SK-N-SH (cell line): ENCODE results near the gene OR2M4. TPM values are rescaled to one million over a fixed set of nuclear protein-coding genes. Genes with fewer than 3 reads are reported as not detected.

ENCODE experiments used
- CTCF ChIA-PET: fragments of 300-600, 350-600 bp; formaldehyde crosslinking; extraction: SDS; loops from one replicate; lab custom pipeline; 2021; lab: Yijun Ruan, JAX
- POLR2A ChIA-PET: fragments of 350-600 bp; sonication (Branson Sonifier 250); formaldehyde crosslinking; extraction: SDS; loops from one replicate; lab custom pipeline; 2020; ENCODE audit warnings: antibody characterized with exemption, inconsistent platforms; lab: Yijun Ruan, JAX
- DNase-seq: peaks from one replicate; pipeline ENCODE4 v3.0.0; 2012
- H2AFZ ChIP-seq: fragments of 200-600 bp; sonication (generic); 2 replicates; pipeline ENCODE4 v1.8.1; 2016; ENCODE audit warnings: antibody characterized with exemption, mild to moderate bottlenecking, low read depth
- H3F3A ChIP-seq: fragments of 200-600 bp; sonication (generic); replicated peaks from 2 replicates; pipeline ENCODE3; 2016; ENCODE audit warnings: antibody characterized with exemption, mild to moderate bottlenecking; ENCODE audit not compliant: insufficient read depth
- H3K27ac ChIP-seq, 2 experiments: fragments of 200-500 bp in 1 of 2; fragments of 200-600 bp in 1 of 2; sonication (Bioruptor generic) in 1 of 2; sonication (generic), shearing (Covaris generic) in 1 of 2; 2 replicates each; pipeline versions ENCODE4 v1.5.1 to v1.6.1; 2014 to 2016; ENCODE audit warnings: low read depth in 2 of 2, inconsistent platforms in 1 of 2, low read length in 1 of 2, mild to moderate bottlenecking in 1 of 2, mixed read lengths in 1 of 2
- H3K27me3 ChIP-seq: fragments of 200-600 bp; sonication (generic), shearing (Covaris generic); 2 replicates; pipeline ENCODE4 v1.6.1; 2016; ENCODE audit warnings: mixed run types; ENCODE audit not compliant: insufficient read depth
- H3K36me3 ChIP-seq, 2 experiments: fragments of 200-500 bp in 1 of 2; fragments of 200-600 bp in 1 of 2; sonication (Bioruptor generic) in 1 of 2; sonication (generic) in 1 of 2; replicated peaks in 1 of 2; 2 replicates each; pipeline versions ENCODE3 to v1.5.1; 2014 to 2016; ENCODE audit warnings: low read length in 1 of 2, mild to moderate bottlenecking in 1 of 2; ENCODE audit not compliant: insufficient read depth in 2 of 2, control insufficient read depth in 1 of 2
- H3K4me1 ChIP-seq, 2 experiments: fragments of 200-500 bp in 1 of 2; fragments of 200-600 bp in 1 of 2; sonication (Bioruptor generic) in 1 of 2; sonication (generic), shearing (Covaris generic) in 1 of 2; 2 replicates each; pipeline versions ENCODE4 v1.5.1 to v1.6.1; 2014 to 2016; ENCODE audit warnings: low read depth in 1 of 2, low read length in 1 of 2, mixed run types in 1 of 2; ENCODE audit not compliant: insufficient read depth in 2 of 2, control insufficient read depth in 1 of 2
- H3K4me2 ChIP-seq: fragments of 200-600 bp; sonication (generic), shearing (Covaris generic); 2 replicates; pipeline ENCODE4 v1.6.1; 2017; ENCODE audit warnings: mixed run types
- H3K4me3 ChIP-seq, 2 experiments: fragments of 200-500 bp in 1 of 2; fragments of 200-600 bp in 1 of 2; sonication (Bioruptor generic) in 1 of 2; sonication (generic), shearing (Covaris generic) in 1 of 2; 2 replicates each; pipeline versions ENCODE4 v1.5.1 to v1.8.1; 2014 to 2016; ENCODE audit warnings: low read depth in 2 of 2, inconsistent platforms in 1 of 2, low read length in 1 of 2, mild to moderate bottlenecking in 1 of 2, mixed read lengths in 1 of 2, moderate library complexity in 1 of 2
- H3K79me2 ChIP-seq: fragments of 200-600 bp; sonication (generic); 2 replicates; pipeline ENCODE4 v1.8.1; 2017; ENCODE audit warnings: mild to moderate bottlenecking; ENCODE audit not compliant: insufficient read depth
- H3K9ac ChIP-seq: fragments of 200-600 bp; sonication (generic); 2 replicates; pipeline ENCODE4 v1.6.1; 2017; ENCODE audit warnings: mixed run types
- H3K9me2 ChIP-seq: fragments of 200-600 bp; sonication (generic); 2 replicates; pipeline ENCODE4 v1.6.1; 2017; ENCODE audit warnings: mixed run types
- H3K9me3 ChIP-seq: fragments of 200-600 bp; sonication (generic); 2 replicates; pipeline ENCODE4 v1.6.1; 2017; ENCODE audit warnings: mixed run types, mild to moderate bottlenecking, moderate library complexity
- H4K20me1 ChIP-seq: fragments of 200-600 bp; sonication (generic); 2 replicates; pipeline ENCODE4 v1.6.1; 2017; ENCODE audit warnings: mild to moderate bottlenecking, mixed run types; ENCODE audit not compliant: insufficient read depth
- EP300 ChIP-seq, 2 experiments: IDR thresholded peaks; 2 replicates each; pipeline versions ENCODE4 v1.4.0 to v1.6.1; 2012; ENCODE audit warnings: borderline replicate concordance in 1 of 2, low read depth in 1 of 2, low read length in 1 of 2
- FOSL2 ChIP-seq: IDR thresholded peaks from 2 replicates; pipeline ENCODE4 v1.4.0; 2012; ENCODE audit warnings: low read depth, mild to moderate bottlenecking, moderate library complexity, borderline replicate concordance
- FOXJ3 ChIP-seq: sonication (generic); formaldehyde crosslinking; IDR thresholded peaks from 2 replicates; pipeline ENCODE4 v1.5.1; 2020; ENCODE audit warnings: mild to moderate bottlenecking, missing genetic modification reagents
- FOXM1 ChIP-seq: IDR thresholded peaks from 2 replicates; pipeline ENCODE4 v1.4.0; 2012; ENCODE audit warnings: low read depth, mild to moderate bottlenecking
- GATA2 ChIP-seq: sonication (generic); formaldehyde crosslinking; IDR thresholded peaks from 2 replicates; pipeline ENCODE4 v1.5.0; 2020; ENCODE audit warnings: mild to moderate bottlenecking, missing genetic modification reagents
- IRF3 ChIP-seq: fragments of 150-350 bp; IDR thresholded peaks from 2 replicates; pipeline ENCODE4 v1.6.1; 2016; ENCODE audit warnings: mild to moderate bottlenecking, low read depth, low read length
- MEF2A ChIP-seq: IDR thresholded peaks from 2 replicates; pipeline ENCODE4 v1.4.0; 2012; ENCODE audit warnings: low read depth, borderline replicate concordance
- NFIC ChIP-seq: IDR thresholded peaks from 2 replicates; pipeline ENCODE4 v1.4.0; 2012; ENCODE audit warnings: borderline replicate concordance
- POLR2AphosphoS5 ChIP-seq: IDR thresholded peaks from 2 replicates; pipeline ENCODE4 v1.6.1; 2012; ENCODE audit warnings: low read depth, low read length
- REST ChIP-seq: IDR thresholded peaks from 2 replicates; pipeline ENCODE4 v1.6.1; 2012; ENCODE audit warnings: mild to moderate bottlenecking, low read depth, low read length, moderate library complexity
- RFX5 ChIP-seq: IDR thresholded peaks from 2 replicates; pipeline ENCODE4 v1.6.1; 2012; ENCODE audit warnings: mild to moderate bottlenecking, improper control_type of control experiment, low read length
- RXRA ChIP-seq: IDR thresholded peaks from 2 replicates; pipeline ENCODE4 v1.4.0; 2012; ENCODE audit warnings: low read depth, mild to moderate bottlenecking, borderline replicate concordance
- SMC3 ChIP-seq: IDR thresholded peaks from 2 replicates; pipeline ENCODE4 v1.6.1; 2012; ENCODE audit warnings: low read depth, low read length, improper control_type of control experiment
- USF1 ChIP-seq: IDR thresholded peaks from 2 replicates; pipeline ENCODE4 v1.4.0; 2012; ENCODE audit warnings: low read depth, borderline replicate concordance
- YY1 ChIP-seq: IDR thresholded peaks from 2 replicates; pipeline ENCODE4 v1.4.0; 2012; ENCODE audit warnings: low read depth, mild to moderate bottlenecking
- ZBTB33 ChIP-seq: IDR thresholded peaks from 2 replicates; pipeline ENCODE4 v1.4.0; 2012; ENCODE audit warnings: low read depth, borderline replicate concordance
- WGBS: methylation state at CpG from one replicate; pipeline ENCODE4 v1.1.6; 2017; ENCODE audit warnings: low lambda C conversion rate; 5-methylcytosine and 5-hydroxymethylcytosine counted together
- polyA plus RNA-seq, 3 experiments: library from polyadenylated mRNA; depleted of rRNA; stranded (reverse); fragments of >200 nt; gene quantifications; 2 replicates each; pipeline ENCODE4 v1.2.3, GENCODE V29; 2012

The OR2M4 gene
- polyA plus RNA-seq, 1 of the 3 experiments (the other 2 are of a cell fraction) = not detected

GRCh38 chr1:248187363-248187762 is 43.9 kb upstream of the OR2M4 start:
- TF ChIP-seq GATA2 (CRISPR knock-in tag) (no peak), NFIC (no peak), MEF2A (no peak), FOXM1 (no peak), FOSL2 (no peak), EP300 (IDR thresholded peaks at IDR 0.05; ENCODE audit: borderline replicate concordance in 1 of 2, low read depth in 1 of 2, low read length in 1 of 2) (no peak), IRF3 (no peak), RXRA (no peak)
- H3K79me2 ChIP-seq = no peaks in the 10 kb centered on the region
- CTCF ChIA-PET = no interaction called here
- no peaks in the 10 kb centered on the region for H3K9me2 ChIP-seq
- no peak overlapping the region for H3K4me3 ChIP-seq
- H3F3A ChIP-seq = no peaks in the 10 kb centered on the region
- no peaks in the 10 kb centered on the region for H4K20me1 ChIP-seq
- H2AFZ ChIP-seq = no peak overlapping the region
- no peak overlapping the region for H3K27ac ChIP-seq
- POLR2A ChIA-PET = no interaction called here
- no peak overlapping the region for H3K9ac ChIP-seq
- H3K27me3 ChIP-seq = no peaks in the 10 kb centered on the region
- 0% methylated on average over 2 of the region's 3 CpGs for WGBS
- DNase-seq = no peak
- H3K4me2 ChIP-seq = no peak overlapping the region
- no peaks in the 10 kb centered on the region for H3K9me3 ChIP-seq
- H3K36me3 ChIP-seq = no peaks in the 10 kb centered on the region
- no peaks in the 10 kb centered on the region for H3K4me1 ChIP-seq

- Histone ChIP-seq H3K9me3 (no peaks in the 10 kb centered on the region), H3F3A (no peaks in the 10 kb centered on the region), H3K36me3 (no peaks in the 10 kb centered on the region), H3K9me2 (no peaks in the 10 kb centered on the region), H2AFZ (no peak overlapping the region), H3K4me2 (no peak overlapping the region), H3K9ac (no peak overlapping the region), H3K4me1 (no peaks in the 10 kb centered on the region), H3K27ac (no peak overlapping the region), H3K4me3 (no peak overlapping the region), H3K27me3 (no peaks in the 10 kb centered on the region), H4K20me1 (no peaks in the 10 kb centered on the region), H3K79me2 (no peaks in the 10 kb centered on the region)
- WGBS = 0% methylated on average over 4 of the region's 11 CpGs
- DNase-seq = no peak
- POLR2A ChIA-PET = no interaction called here
- CTCF ChIA-PET = no interaction called here
- no peak for TF ChIP-seq USF1
- no peak for TF ChIP-seq RFX5
- TF ChIP-seq SMC3 = no peak
- TF ChIP-seq YY1 = no peak
Observed at GRCh38 chr1:248189026-248189425, 42.2 kb upstream of the OR2M4 start.

GRCh38 chr1:248194117-248194516 is 37.1 kb upstream of the OR2M4 start:
- H3K27me3 ChIP-seq = no peaks in the 10 kb centered on the region
- no peaks in the 10 kb centered on the region for H3K4me1 ChIP-seq
- H3K79me2 ChIP-seq = no peaks in the 10 kb centered on the region
- ChIA-PET CTCF (no interaction called here), POLR2A (no interaction called here)
- 0% methylated on average over 1 of the region's 1 CpG for WGBS
- no peak overlapping the region for H2AFZ ChIP-seq
- H3K9ac ChIP-seq = no peak overlapping the region
- no peaks in the 10 kb centered on the region for H3K9me3 ChIP-seq
- no peaks in the 10 kb centered on the region for H4K20me1 ChIP-seq
- H3K4me2 ChIP-seq = no peak overlapping the region
- DNase-seq = no peak
- H3F3A ChIP-seq = no peaks in the 10 kb centered on the region
- H3K36me3 ChIP-seq = no peaks in the 10 kb centered on the region
- H3K9me2 ChIP-seq = no peaks in the 10 kb centered on the region
- H3K27ac ChIP-seq = no peak overlapping the region
- no peak overlapping the region for H3K4me3 ChIP-seq
- TF ChIP-seq POLR2AphosphoS5 (no peak), REST (no peak), ZBTB33 (no peak), EP300 (IDR thresholded peaks at IDR 0.05; ENCODE audit: borderline replicate concordance in 1 of 2, low read depth in 1 of 2, low read length in 1 of 2) (no peak), FOXJ3 (CRISPR knock-in tag) (no peak)
